Heart right ventricle (tissue), 16 donors: Measurements from ENCODE around the gene VPS18. TPM values are rescaled to one million over a fixed set of nuclear protein-coding genes. Genes with fewer than 3 reads are reported as not detected.
A peak's percentile ranks its signal among the peaks of the same experiment; 100 is the strongest.

Experiments
- ATAC-seq, 8 donors: fragments of 200-7000 bp; cut with Tn5 transposase; one replicate each; pipeline ENCODE4 v1.9.1; 2020; ENCODE audit warnings: mild to moderate bottlenecking in 8 of 8, moderate library complexity in 8 of 8, moderate number of reproducible peaks in 1 of 8
- DNase-seq, 2 donors: peaks; one replicate each; pipeline ENCODE4 v3.0.0-alpha.2; 2020
- H3K27ac ChIP-seq, 10 donors: fragments of 200-600 bp; sonication (generic) in 2 of 10; one replicate each; pipeline versions ENCODE4 v1.5.0 to v1.8.0; 2020 to 2022; ENCODE audit warnings: mild to moderate bottlenecking in 3 of 10
- H3K27me3 ChIP-seq, 7 donors: fragments of 200-600 bp; one replicate each; pipeline ENCODE4 v1.8.0; 2021 to 2022; ENCODE audit warnings: mild to moderate bottlenecking in 2 of 7
- H3K36me3 ChIP-seq, 9 donors: fragments of 200-600 bp; sonication (generic) in 1 of 9; one replicate each; pipeline versions ENCODE4 v1.5.0 to v1.8.0; 2020 to 2022; ENCODE audit warnings: mild to moderate bottlenecking in 2 of 9
- H3K4me1 ChIP-seq, 9 donors: fragments of 200-600 bp; sonication (generic) in 1 of 9; one replicate each; pipeline versions ENCODE4 v1.5.0 to v1.8.0; 2020 to 2022; ENCODE audit warnings: mild to moderate bottlenecking in 4 of 9
- H3K4me3 ChIP-seq, 10 donors: fragments of 200-600 bp; sonication (generic) in 2 of 10; one replicate each; pipeline versions ENCODE4 v1.5.0 to v1.8.0; 2020 to 2022; ENCODE audit warnings: mild to moderate bottlenecking in 7 of 10, moderate library complexity in 2 of 10
- H3K9me3 ChIP-seq, 11 donors: fragments of 200-600 bp in 10 of 11; sonication (generic) in 2 of 11; one replicate each; pipeline versions ENCODE4 v1.5.0 to v1.8.0; 2013 to 2022; ENCODE audit warnings: mild to moderate bottlenecking in 2 of 11, control low read depth in 1 of 11, moderate library complexity in 1 of 11
- CTCF ChIP-seq, 9 donors: fragments of 200-600 bp; sonication (generic) in 2 of 9; IDR thresholded peaks; one replicate each; pipeline versions ENCODE4 v1.5.0 to v1.8.0; 2021 to 2022; ENCODE audit warnings: antibody characterized with exemption in 9 of 9, mild to moderate bottlenecking in 5 of 9, moderate library complexity in 1 of 9
- WGBS, 2 donors: extraction: QIAGEN DNeasy Blood & Tissue Kit; methylation state at CpG; one replicate each; pipeline ENCODE4 v1.1.7; 2013; ENCODE audit warnings: inconsistent platforms in 1 of 2; 5-methylcytosine and 5-hydroxymethylcytosine counted together
- intact Hi-C, 10 donors: fragments of 100-400 bp; cut with DNase I; formaldehyde crosslinking; loops; one replicate each; pipeline versions ENCODE4 v1.11.1 to v1.14.2; 2022
- polyA plus RNA-seq, 2 donors: library from polyadenylated mRNA; stranded (reverse); fragments of 200-250 nt; gene quantifications; one replicate each; pipeline ENCODE4 v1.2.3, GENCODE V29; 2013
- total RNA-seq, 10 donors: library from RNA; stranded (reverse); fragmentation: NEBNext Ultra II Directional in 3 of 10; extraction: Animal tissue kit (Norgen Biotek cat#: 25700) in 3 of 10; gene quantifications; one replicate each; pipeline versions ENCODE4 v1.2.1 to v1.2.4, GENCODE V29; 2021 to 2023
- donor health status: Arrhythmogenic right ventricular cardiomyopathy.
- donor health status: ischemic (EF 13 %, LVEDD 7.1; RV severe dilation, severe dysfunction).
- donor health status: healthy with polysubstance abuse.
- donor health status: DM: no; HTN: yes; CAD: no.
- donor health status: DM: no; HTN: no; CAD: no.
- donor health status: ischemic (EF 25% LVEDD 6.9; RV normal size, moderate dysfunction).
- donor health status: ischemic (EF 25% LVEDD 5.7; RV mildly dilated, moderate dysfunction).
- donor health status: healthy.
- donor health status: DM: yes; HTN: yes; CAD: no.
- donor health status: Ischemic cardiomyopathy.
- donor health status: ischemic (EF 35%, LVEDD 5.7; RV mildly dilated, moderate dysfunction).
- donor health status: nonischemic (EF 11% LVEDD 7.7; RV severe dilation, severe dysfunction).
- donor health status: DM: yes; HTN: yes; CAD: no.
- donor health status: PGD.
- donor health status: ischemic (EF 29% LVEDD 5.4; RV normal size, mild dysfunction).
- donor health status: nonischemic (EF 23%, LVEDD 6.1; RV moderate dilation, normal function).

VPS18 gene
- total and polyA plus RNA-seq, 12 donors, result 10.5 to 25.0 (median 20.5) TPM

DNA sequence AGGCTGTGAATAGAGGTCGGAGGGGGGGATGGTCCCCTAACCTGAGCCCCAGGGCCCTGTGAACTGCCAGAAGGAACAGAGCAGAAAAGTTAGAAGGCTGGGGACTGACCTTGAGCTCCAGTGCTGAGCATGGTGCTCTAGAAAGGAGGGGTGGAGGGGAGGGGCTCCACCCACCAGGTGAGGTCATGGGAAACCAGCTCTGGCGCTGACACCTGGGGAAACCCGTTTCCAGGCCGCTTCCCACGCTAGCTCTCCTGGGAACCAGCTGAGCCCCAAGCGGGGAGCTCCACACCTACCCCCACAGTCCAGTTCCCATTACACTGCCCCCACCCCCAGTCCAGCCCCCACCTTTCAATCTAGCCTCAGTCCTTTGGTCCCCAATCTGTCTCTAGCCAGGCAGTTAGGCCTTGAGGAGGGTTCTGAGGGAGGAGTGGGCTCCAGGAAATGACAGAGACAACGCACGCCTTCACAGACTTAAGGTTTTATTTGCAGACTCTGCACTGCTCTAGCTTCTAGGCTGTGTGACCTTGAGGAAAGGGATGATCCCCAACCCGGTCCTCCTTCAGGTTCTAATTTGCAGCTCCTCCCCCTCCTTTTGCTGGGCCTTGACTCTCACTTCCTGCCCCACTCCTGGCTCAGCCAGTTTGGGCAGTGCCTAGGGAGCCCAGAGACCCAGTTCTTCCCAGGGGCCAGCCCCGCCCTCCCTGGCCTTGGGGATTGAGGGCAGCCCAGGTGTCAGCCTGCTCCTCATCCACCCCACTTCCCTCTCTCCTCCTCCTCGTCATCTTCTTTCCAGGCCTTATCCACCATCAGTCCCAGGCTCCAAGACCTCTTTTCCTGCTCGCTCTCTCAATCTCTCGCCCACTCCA is 22.3 kb upstream of the VPS18 start:
- H3K27ac ChIP-seq, result no peak overlapping the region
- WGBS, 2 donors, result 85% methylated on average over 13 of the region's 13 CpGs
- H3K36me3 ChIP-seq, result no peaks in the 10 kb centered on the region
- DNase-seq (no peak), ATAC-seq (no peak)
- intact Hi-C loops, result no loop called here
- H3K4me1 ChIP-seq, result peaks cover 0 to 13% (median 6%) of the 10 kb centered on the region in 9 donors
- no peak for TF ChIP-seq CTCF (IDR thresholded peaks at IDR 0.05)
- H3K9me3 ChIP-seq, result no peaks in the 10 kb centered on the region
- no peak overlapping the region for H3K4me3 ChIP-seq
- peaks cover 0 to 32% (median 15%) of the 10 kb centered on the region in 7 donors for H3K27me3 ChIP-seq

GRCh38 chr15:40872791-40873693 is 21.2 kb upstream of the VPS18 start:
- Histone ChIP-seq H3K9me3 (no peaks in the 10 kb centered on the region), H3K4me1 (peaks cover 0 to 13% (median 6%) of the 10 kb centered on the region in 9 donors), H3K27ac (no peak overlapping the region), H3K36me3 (no peaks in the 10 kb centered on the region), H3K27me3 (peaks cover 0 to 32% (median 15%) of the 10 kb centered on the region in 7 donors), H3K4me3 (peak overlapping the region in 9 of 10 donors; percentile 12 to 61 (median 54))
- ATAC-seq (no peak), DNase-seq (no peak)
- 58% methylated on average over 33 of the region's 33 CpGs for WGBS, 2 donors
- TF ChIP-seq CTCF (IDR thresholded peaks at IDR 0.05), result no peak
- intact Hi-C loops, result no loop called here

- peaks cover 0 to 32% (median 15%) of the 10 kb centered on the region in 7 donors for H3K27me3 ChIP-seq
- 0 to 1% methylated on average over 65 to 74 of the region's 74 CpGs for WGBS, 2 donors
- peak in 6 of 9 donors; percentile 9 to 45 (median 34) for TF ChIP-seq CTCF (IDR thresholded peaks at IDR 0.05)
- DNase-seq (peak in 1 of 2 donors; percentile 36), ATAC-seq (peak; percentile 59 to 83 (median 70))
- no peaks in the 10 kb centered on the region for H3K9me3 ChIP-seq
- no peak within 1 kb of the TSS for H3K27ac ChIP-seq
- H3K36me3 ChIP-seq, result no peaks in the 10 kb centered on the region
- peak within 1 kb of the TSS; percentile 12 to 61 (median 54) for H3K4me3 ChIP-seq
- H3K4me1 ChIP-seq, result peaks cover 0 to 13% (median 6%) of the 10 kb centered on the region in 9 donors
- intact Hi-C loops, result no loop called here
These were observed 20.3 kb upstream of the VPS18 start, which contains the start of gene RHOV for GRCh38 chr15:40873694-40874561. RHOV (minus strand) TSS chr15:40874234; CDS start chr15:40874139, 95 bp downstream.
